GM13977 (cell line): ENCODE data around the gene PTPA.

ENCODE experiments used
- DNase-seq: peaks from one replicate; pipeline ENCODE4 v3.0.0; 2012; ENCODE audit warnings: low spot score
- in situ Hi-C: fragments of 300-500 bp; cut with MboI; formaldehyde crosslinking; loops from one replicate; pipeline ENCODE4 v1.12.0; 2022; ENCODE audit warnings: low sequenced_read_pairs, low pct_unique_long_range_greater_than_20kb, mixed read lengths, inconsistent platforms; ENCODE audit not compliant: unreplicated experiment
- TF ChIP-seq, protein P1 (sequence below): IDR thresholded peaks from 2 replicates; pipeline ENCODE4 v1.5.1; 2012; ENCODE audit warnings: mild to moderate bottlenecking, control low read depth; ENCODE audit not compliant: insufficient read depth; ENCODE audit errors: extremely low read depth, missing control alignments

PTPA gene

GRCh38 chr9:129138144-129138462 lies 26.9 kb downstream of the PTPA start:
- in situ Hi-C loops, result loop anchor here (10.0 to 25.0 kb wide), 2 partner anchors 477 to 649 kb away; no protein-coding TSS in a partner anchor
- TF ChIP-seq, protein P1, sequence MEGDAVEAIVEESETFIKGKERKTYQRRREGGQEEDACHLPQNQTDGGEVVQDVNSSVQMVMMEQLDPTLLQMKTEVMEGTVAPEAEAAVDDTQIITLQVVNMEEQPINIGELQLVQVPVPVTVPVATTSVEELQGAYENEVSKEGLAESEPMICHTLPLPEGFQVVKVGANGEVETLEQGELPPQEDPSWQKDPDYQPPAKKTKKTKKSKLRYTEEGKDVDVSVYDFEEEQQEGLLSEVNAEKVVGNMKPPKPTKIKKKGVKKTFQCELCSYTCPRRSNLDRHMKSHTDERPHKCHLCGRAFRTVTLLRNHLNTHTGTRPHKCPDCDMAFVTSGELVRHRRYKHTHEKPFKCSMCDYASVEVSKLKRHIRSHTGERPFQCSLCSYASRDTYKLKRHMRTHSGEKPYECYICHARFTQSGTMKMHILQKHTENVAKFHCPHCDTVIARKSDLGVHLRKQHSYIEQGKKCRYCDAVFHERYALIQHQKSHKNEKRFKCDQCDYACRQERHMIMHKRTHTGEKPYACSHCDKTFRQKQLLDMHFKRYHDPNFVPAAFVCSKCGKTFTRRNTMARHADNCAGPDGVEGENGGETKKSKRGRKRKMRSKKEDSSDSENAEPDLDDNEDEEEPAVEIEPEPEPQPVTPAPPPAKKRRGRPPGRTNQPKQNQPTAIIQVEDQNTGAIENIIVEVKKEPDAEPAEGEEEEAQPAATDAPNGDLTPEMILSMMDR, result no peak
- DNase-seq, result no peak

GRCh38 chr9:129138476-129139232 lies 27.4 kb downstream of the PTPA start:
- in situ Hi-C loops, result loop anchor here (10.0 to 25.0 kb wide), 2 partner anchors 476 to 649 kb away; no protein-coding TSS in a partner anchor
- DNase-seq, result no peak

GRCh38 chr9:129139233-129139992 lies 28.2 kb downstream of the PTPA start:
- in situ Hi-C loops, result loop anchor here (10.0 to 25.0 kb wide), 2 partner anchors 475 to 648 kb away; no protein-coding TSS in a partner anchor
- peak; percentile 79 for DNase-seq
- TF ChIP-seq, protein P1, result peak; percentile 77

More at GRCh38 chr9:129138476-129139232, 27.4 kb downstream of the PTPA start:
- TF ChIP-seq, protein P1, result no peak

DNA sequence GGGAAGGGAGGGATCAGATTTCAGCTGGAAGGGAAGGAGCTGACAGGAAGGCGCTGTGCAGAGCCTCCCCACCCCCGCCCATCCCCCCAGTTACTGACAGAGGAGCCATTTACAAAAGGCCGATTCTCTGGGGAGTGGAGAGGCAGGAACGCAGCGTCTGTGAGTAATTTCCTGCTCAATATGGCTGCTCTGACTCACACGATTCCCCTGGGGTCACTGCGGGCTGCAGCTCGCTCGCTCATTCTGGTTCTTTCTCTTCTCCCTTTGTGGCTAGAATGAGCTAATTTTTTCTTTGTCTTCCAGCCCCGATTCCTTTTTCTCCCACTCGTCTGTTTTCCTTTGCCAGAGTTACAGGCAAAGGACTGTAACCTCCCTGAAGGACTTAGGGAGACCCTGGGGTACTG lies 28.8 kb downstream of the PTPA start:
- TF ChIP-seq, protein P1, result no peak
- in situ Hi-C loops, result loop anchor here (10.0 to 25.0 kb wide), 2 partner anchors 475 to 647 kb away; no protein-coding TSS in a partner anchor
- DNase-seq, result peak; percentile 90

- DNase-seq, result no peak
- in situ Hi-C loops, result loop anchor here (25.0 kb wide), 1 partner anchor 647 kb away; no protein-coding TSS in a partner anchor
- TF ChIP-seq, protein P1, result no peak
Measured at GRCh38 chr9:129140397-129141065, 29.3 kb downstream of the PTPA start.
